HepG2 (cell line): ENCODE measurements around the gene ZFAND4. TPM values are rescaled to one million over a fixed set of nuclear protein-coding genes. Genes with fewer than 3 reads are reported as not detected.
"Not testable (repeated sequence)": the region's sequence is repeated elsewhere in the genome, so short reads cannot be mapped to it uniquely, and the experiment has no call there.

Experiments used
- ATAC-seq: fragments of 200-7000 bp; cut with Tn5 transposase; 3 replicates; pipeline ENCODE4 v1.9.1; 2020; ENCODE audit warnings: mild to moderate bottlenecking, moderate library complexity
- BruUV-seq: library from RNA; stranded (reverse); fragments of 400-500 nt; replicated peaks from 2 replicates; lab custom pipeline; 2021; lab: Mats Ljungman, UMichigan
- CTCF ChIA-PET: fragments of 300-600 bp; formaldehyde crosslinking; extraction: SDS; loops from one replicate; lab custom pipeline; 2021; ENCODE audit warnings: low total read pairs, inconsistent platforms, low intra/inter-chr PET ratio; lab: Yijun Ruan, JAX
- POLR2A ChIA-PET: fragments of 350-600 bp; sonication (Branson Sonifier 250); formaldehyde crosslinking; loops from one replicate; lab custom pipeline; 2020; ENCODE audit warnings: antibody characterized with exemption, inconsistent platforms; lab: Yijun Ruan, JAX
- DNase-seq: peaks from one replicate; pipeline ENCODE4 v3.0.0-alpha.2; 2015; ENCODE audit warnings: low spot score
- FAIRE-seq: peaks from 3 replicates; lab custom pipeline; 2011; peaks lifted over from hg19 to GRCh38; lab: Jason Lieb, UNC
- H2AFZ ChIP-seq: one replicate; pipeline ENCODE4 v1.6.1; 2011; ENCODE audit warnings: low read length, inconsistent platforms
- H3K27ac ChIP-seq: fragments of 300-600 bp; 3 replicates; pipeline ENCODE4 v1.8.0; 2011; ENCODE audit warnings: mixed run types, mild to moderate bottlenecking, mixed read lengths, low read length, inconsistent platforms; ENCODE audit not compliant: insufficient read depth; ENCODE audit errors: extremely low read length
- H3K27me3 ChIP-seq, 2 experiments: fragments of 200-600 bp in 1 of 2; 2 replicates in 1 of 2; 3 replicates in 1 of 2; pipeline versions ENCODE4 v1.6.0 to v1.8.0; 2011; ENCODE audit warnings: low read length in 2 of 2, mild to moderate bottlenecking in 2 of 2, moderate library complexity in 2 of 2, inconsistent platforms in 1 of 2; ENCODE audit not compliant: insufficient read depth in 2 of 2, control insufficient read depth in 1 of 2
- H3K36me3 ChIP-seq, 2 experiments: fragments of 200-600 bp in 1 of 2; replicated peaks in 1 of 2; 2 replicates in 1 of 2; 3 replicates in 1 of 2; pipeline versions ENCODE4 v1.5.1 to v1.8.0; 2011; ENCODE audit warnings: low read length in 2 of 2, inconsistent platforms in 1 of 2; ENCODE audit not compliant: insufficient read depth in 2 of 2, control insufficient read depth in 1 of 2
- H3K4me1 ChIP-seq: 2 replicates; pipeline ENCODE4 v1.5.1; 2012; ENCODE audit warnings: low read length, inconsistent platforms; ENCODE audit not compliant: insufficient read depth
- H3K4me2 ChIP-seq: 2 replicates; pipeline ENCODE4 v1.6.0; 2011; ENCODE audit warnings: low read depth, low read length, inconsistent platforms
- H3K4me3 ChIP-seq, 3 experiments: fragments of 200-600 bp in 1 of 3; sonication (generic), shearing (Covaris generic) in 1 of 3; replicated peaks in 1 of 3; 2 replicates each; pipeline ENCODE4 v1.5.1; 2011 to 2016; ENCODE audit warnings: low read length in 3 of 3, inconsistent platforms in 2 of 3, low read depth in 2 of 3, mild to moderate bottlenecking in 2 of 3, control low read depth in 1 of 3, mixed read lengths in 1 of 3; ENCODE audit not compliant: insufficient read depth in 1 of 3
- H3K79me2 ChIP-seq: one replicate; pipeline ENCODE4 v1.6.1; 2011; ENCODE audit warnings: low read length, inconsistent platforms; ENCODE audit not compliant: insufficient read depth
- H3K9ac ChIP-seq: 2 replicates; pipeline ENCODE4 v1.6.0; 2011; ENCODE audit warnings: mild to moderate bottlenecking, low read depth, low read length, inconsistent platforms; ENCODE audit not compliant: insufficient read depth
- H3K9me3 ChIP-seq: 2 replicates; pipeline ENCODE4 v1.5.1; 2012; ENCODE audit warnings: mild to moderate bottlenecking, low read length
- H4K20me1 ChIP-seq: 2 replicates; pipeline ENCODE4 v1.6.0; 2011; ENCODE audit warnings: inconsistent platforms, mild to moderate bottlenecking, low read length, moderate library complexity; ENCODE audit not compliant: insufficient read depth
- FOXA3 ChIP-seq: IDR thresholded peaks from 2 replicates; pipeline ENCODE4 v1.6.1; 2016; ENCODE audit warnings: missing genetic modification reagents, missing compliant biosample characterization
- FOXO1 ChIP-seq: sonication (generic); formaldehyde crosslinking; IDR thresholded peaks from 2 replicates; pipeline ENCODE4 v1.4.0; 2020; ENCODE audit warnings: missing genetic modification reagents
- HDAC1 ChIP-seq: sonication (generic); formaldehyde crosslinking; IDR thresholded peaks from 2 replicates; pipeline ENCODE4 v1.5.1; 2020; ENCODE audit warnings: mild to moderate bottlenecking, missing genetic modification reagents
- HOMEZ ChIP-seq: IDR thresholded peaks from 2 replicates; pipeline ENCODE4 v1.6.1; 2016; ENCODE audit warnings: low read depth
- NCOA2 ChIP-seq: sonication (generic); formaldehyde crosslinking; IDR thresholded peaks from 2 replicates; pipeline ENCODE4 v1.8.0; 2022; ENCODE audit warnings: inconsistent platforms
- ZMYM4 ChIP-seq: sonication (generic); formaldehyde crosslinking; IDR thresholded peaks from 2 replicates; pipeline ENCODE4 v1.8.1; 2023; ENCODE audit warnings: mild to moderate bottlenecking, missing genetic modification reagents
- ZNF609 ChIP-seq: sonication (generic); formaldehyde crosslinking; IDR thresholded peaks from 2 replicates; pipeline ENCODE4 v1.4.0; 2020; ENCODE audit warnings: mild to moderate bottlenecking, missing genetic modification reagents, borderline replicate concordance
- ZNF800 ChIP-seq: sonication (generic); formaldehyde crosslinking; IDR thresholded peaks from 2 replicates; pipeline ENCODE4 v1.4.0; 2020; ENCODE audit warnings: missing genetic modification reagents
- WGBS: methylation state at CpG from one replicate; pipeline ENCODE4 v1.1.6; 2017; ENCODE audit warnings: low lambda C conversion rate; 5-methylcytosine and 5-hydroxymethylcytosine counted together
- in situ Hi-C: cut with HindIII; loops from 2 replicates; pipeline ENCODE4 v1.10.0; 2017; ENCODE audit warnings: low pct_unique_long_range_greater_than_20kb; ENCODE audit not compliant: extremely low pct_ligation_motif_present
- intact Hi-C: fragments of 100-400 bp; cut with micrococcal nuclease; formaldehyde crosslinking; loops from one replicate; pipeline ENCODE4 v1.10.0; 2022; ENCODE audit not compliant: unreplicated experiment
- polyA plus RNA-seq, 8 experiments: library from polyadenylated mRNA; depleted of rRNA in 3 of 8; stranded (reverse) in 7 of 8; unstranded in 1 of 8; fragments of >200 nt; fragmentation: Illumina TruSeq in 4 of 8; extraction: Trizol in 4 of 8; gene quantifications; 2 replicates each; pipeline versions ENCODE4 v1.2.1 to v1.2.3, GENCODE V29; 2011 to 2016; ENCODE audit warnings: low read depth in 4 of 8, missing spikeins in 1 of 8, mixed read lengths in 1 of 8; ENCODE audit not compliant: insufficient read depth in 1 of 8
- total RNA-seq, 5 experiments: library from RNA; depleted of rRNA; stranded (reverse); fragments of >200 nt; fragmentation: Illumina TruSeq; extraction: Trizol; gene quantifications; 2 replicates each; pipeline ENCODE4 v1.2.3, GENCODE V29; 2016; ENCODE audit warnings: low read depth in 1 of 5

ZFAND4 gene
- total and polyA plus RNA-seq, 2 of the 13 experiments (the other 11 are each of a cell fraction or from before 2014, with no cell fraction given), result 2.9 to 9.2 TPM

GRCh38 chr10:45575966-45576597 is 96.5 kb downstream of the ZFAND4 start (continued):
- TF ChIP-seq ZNF800 (CRISPR knock-in tag), result no peak
- TF ChIP-seq FOXO1 (CRISPR knock-in tag), result 0 out of 2 replicates have a peak, but pooled peaks have one; percentile 28
- TF ChIP-seq HDAC1 (CRISPR knock-in tag), result peak; percentile 24; the same call in 1 of the 2 replicates
- TF ChIP-seq NCOA2 (CRISPR knock-in tag), result peak; percentile 68
- TF ChIP-seq FOXA3 (CRISPR knock-in tag), result peak; percentile 64
- peak; percentile 45; the same call in 1 of the 2 replicates for TF ChIP-seq HOMEZ (CRISPR knock-in tag)
- TF ChIP-seq ZNF609 (CRISPR knock-in tag), result peak; percentile 36; the same call in 1 of the 2 replicates
- peak; percentile 46; the same call in 1 of the 2 replicates for TF ChIP-seq ZMYM4 (CRISPR knock-in tag)

- peaks cover 23% of the 10 kb centered on the region for H3K79me2 ChIP-seq
- ATAC-seq, H2AFZ ChIP-seq, CTCF ChIA-PET, H4K20me1 ChIP-seq, DNase-seq, H3K9me3 ChIP-seq, H3K27me3 ChIP-seq, H3K4me1 ChIP-seq, H3K36me3 ChIP-seq, FAIRE-seq, in situ Hi-C loops, intact Hi-C loops: not testable (repeated sequence)
- peak overlapping the region; percentile 88 for H3K27ac ChIP-seq
- BruUV-seq, result TSS peak; percentile 56
- POLR2A ChIA-PET, result interaction anchor here (1.4 to 1.5 kb wide), 2 partner anchors 18 to 19 kb away, joined by 4 to 6 read pairs; no protein-coding TSS in a partner anchor
- peak overlapping the region in 1 of 3 experiments; percentile 30; a peak in 2 of 6 replicates for H3K4me3 ChIP-seq
- peak overlapping the region; percentile 56; the same call in 1 of the 2 replicates for H3K9ac ChIP-seq
- H3K4me2 ChIP-seq, result peak overlapping the region; percentile 74
- 91% methylated on average over 11 of the region's 11 CpGs for WGBS
Measured at GRCh38 chr10:45575032-45575761, 97.4 kb downstream of the ZFAND4 start.
